ENCODE results near the gene CCDC146. TPM values are rescaled to one million over a fixed set of nuclear protein-coding genes. Genes with fewer than 3 reads are reported as not detected.

Gene CCDC146
- total and polyA plus RNA-seq, 4 donors, result 1.3 to 3.9 (median 3.1) TPM

- H3K36me3 ChIP-seq (ENCODE audit: control insufficient read depth in 4 of 4, insufficient read depth in 3 of 4, low read depth in 1 of 4, low read length in 3 of 4), result no peaks in the 10 kb centered on the region
- no peaks in the 10 kb centered on the region for H3K9me3 ChIP-seq (ENCODE audit: control insufficient read depth in 4 of 4, low read length in 3 of 4)
- H3K9ac ChIP-seq (ENCODE audit: low read depth in 1 of 2, low read length in 2 of 2), result no peak overlapping the region
- H3K4me1 ChIP-seq (ENCODE audit: control insufficient read depth in 4 of 4, insufficient read depth in 4 of 4, low read length in 3 of 4), result no peaks in the 10 kb centered on the region
- no peaks in the 10 kb centered on the region for H3K27me3 ChIP-seq (ENCODE audit: control insufficient read depth in 4 of 4, insufficient read depth in 4 of 4, low read length in 3 of 4)
- no peak overlapping the region for H3K4me3 ChIP-seq (ENCODE audit: low read depth in 1 of 3, low read length in 3 of 3)
- WGBS, result 86% methylated on average over 2 of the region's 2 CpGs
- H3K27ac ChIP-seq (ENCODE audit: low read depth in 1 of 2, low read length in 2 of 2), result no peak overlapping the region
- no peak for DNase-seq (ENCODE audit: low spot score)
- TF ChIP-seq HNF4G (IDR thresholded peaks at IDR 0.05), result no peak
- no peak for TF ChIP-seq SP1 (IDR thresholded peaks at IDR 0.05)
- no peak for TF ChIP-seq FOXA2 (IDR thresholded peaks at IDR 0.05)
- no peak for TF ChIP-seq TAF1 (conservative IDR thresholded peaks at IDR 0.05)
- TF ChIP-seq ZBTB33 (IDR thresholded peaks at IDR 0.05), result no peak
- no peak for TF ChIP-seq HNF4A (conservative IDR thresholded peaks at IDR 0.05)
Measured at GRCh38 chr7:77185866-77186265, 63.5 kb downstream of the CCDC146 start.

GRCh38 chr7:77188731-77189437 lies 66.5 kb downstream of the CCDC146 start:
- WGBS, result 86% methylated on average over 4 of the region's 4 CpGs
- Histone ChIP-seq H3K4me1 (ENCODE audit: control insufficient read depth in 4 of 4, insufficient read depth in 4 of 4, low read length in 3 of 4) (no peaks in the 10 kb centered on the region), H3K27me3 (ENCODE audit: control insufficient read depth in 4 of 4, insufficient read depth in 4 of 4, low read length in 3 of 4) (no peaks in the 10 kb centered on the region), H3K9ac (ENCODE audit: low read depth in 1 of 2, low read length in 2 of 2) (no peak overlapping the region), H3K27ac (ENCODE audit: low read depth in 1 of 2, low read length in 2 of 2) (no peak overlapping the region), H3K9me3 (ENCODE audit: control insufficient read depth in 4 of 4, low read length in 3 of 4) (no peaks in the 10 kb centered on the region), H3K36me3 (ENCODE audit: control insufficient read depth in 4 of 4, insufficient read depth in 3 of 4, low read depth in 1 of 4, low read length in 3 of 4) (peaks cover 0 to 1% (median 0%) of the 10 kb centered on the region in 4 donors), H3K4me3 (ENCODE audit: low read depth in 1 of 3, low read length in 3 of 3) (no peak overlapping the region)
- TF ChIP-seq JUND (IDR thresholded peaks at IDR 0.05), result no peak
- no peak for TF ChIP-seq EGR1 (IDR thresholded peaks at IDR 0.05; ENCODE audit: low read depth in 2 of 2)
- no peak for TF ChIP-seq GABPA (IDR thresholded peaks at IDR 0.05 in 1 of 2, conservative IDR thresholded peaks at IDR 0.05 in 1 of 2)
- TF ChIP-seq FOXA2 (IDR thresholded peaks at IDR 0.05), result no peak
- TF ChIP-seq RXRA (IDR thresholded peaks at IDR 0.05), result no peak
- no peak for TF ChIP-seq YY1 (IDR thresholded peaks at IDR 0.05)
- no peak for TF ChIP-seq ATF3 (IDR thresholded peaks at IDR 0.05)
- no peak for TF ChIP-seq HNF4A (conservative IDR thresholded peaks at IDR 0.05)
- no peak for TF ChIP-seq HNF4G (IDR thresholded peaks at IDR 0.05)
- no peak for TF ChIP-seq SP1 (IDR thresholded peaks at IDR 0.05)
- no peak for DNase-seq (ENCODE audit: low spot score)

GRCh38 chr7:77197141-77197540 lies 74.7 kb downstream of the CCDC146 start:
- Histone ChIP-seq H3K27ac (ENCODE audit: low read depth in 1 of 2, low read length in 2 of 2) (no peak overlapping the region), H3K9ac (ENCODE audit: low read depth in 1 of 2, low read length in 2 of 2) (peak overlapping the region in 1 of 2 donors; percentile 18), H3K36me3 (ENCODE audit: control insufficient read depth in 4 of 4, insufficient read depth in 3 of 4, low read depth in 1 of 4, low read length in 3 of 4) (no peaks in the 10 kb centered on the region), H3K9me3 (ENCODE audit: control insufficient read depth in 4 of 4, low read length in 3 of 4) (no peaks in the 10 kb centered on the region), H3K27me3 (ENCODE audit: control insufficient read depth in 4 of 4, insufficient read depth in 4 of 4, low read length in 3 of 4) (no peaks in the 10 kb centered on the region), H3K4me3 (ENCODE audit: low read depth in 1 of 3, low read length in 3 of 3) (no peak overlapping the region), H3K4me1 (ENCODE audit: control insufficient read depth in 4 of 4, insufficient read depth in 4 of 4, low read length in 3 of 4) (peaks cover 1 to 4% (median 3%) of the 10 kb centered on the region in 4 donors)
- DNase-seq (ENCODE audit: low spot score), result no peak
- 79% methylated on average over 4 of the region's 4 CpGs for WGBS
- TF ChIP-seq FOXA1 (IDR thresholded peaks at IDR 0.05), result no peak
- no peak for TF ChIP-seq SP1 (IDR thresholded peaks at IDR 0.05)
- no peak for TF ChIP-seq HNF4G (IDR thresholded peaks at IDR 0.05)
- no peak for TF ChIP-seq RXRA (IDR thresholded peaks at IDR 0.05)
- no peak for TF ChIP-seq ZBTB33 (IDR thresholded peaks at IDR 0.05)
- TF ChIP-seq REST (IDR thresholded peaks at IDR 0.05), result no peak
- TF ChIP-seq RAD21 (IDR thresholded peaks at IDR 0.05), result no peak
- no peak for TF ChIP-seq CTCF (IDR thresholded peaks at IDR 0.05; ENCODE audit: low read depth, low read length, missing input control)
- no peak for TF ChIP-seq HNF4A (conservative IDR thresholded peaks at IDR 0.05)
- TF ChIP-seq MAX (IDR thresholded peaks at IDR 0.05), result no peak
